ENCODE results near the gene NPTX1. TPM values are rescaled to one million over a fixed set of nuclear protein-coding genes. Genes with fewer than 3 reads are reported as not detected.

Gene NPTX1
- total and polyA plus RNA-seq, 5 donors, result 0.02 TPM; not detected in 4

DNA sequence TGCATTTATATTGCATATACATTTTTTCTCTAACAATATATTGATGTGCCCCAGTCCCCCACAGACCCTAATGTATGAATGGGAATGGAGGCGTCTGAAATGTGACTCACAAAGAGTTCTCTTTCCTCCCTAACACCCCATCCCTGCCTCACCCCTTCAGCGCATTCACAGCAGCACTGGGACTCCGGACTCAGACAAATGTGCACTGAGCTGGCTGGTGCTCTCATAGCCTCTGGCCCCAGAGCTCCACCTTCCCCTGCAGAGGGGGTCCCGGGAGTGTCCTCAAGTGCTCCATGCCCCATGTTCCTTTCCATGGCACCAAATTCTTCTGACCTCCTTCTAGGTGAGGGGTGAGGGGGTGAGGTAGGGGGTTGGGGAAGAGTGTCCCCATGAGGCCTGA is 20.6 kb downstream of the NPTX1 start:
- ATAC-seq (no peak), DNase-seq (peak in 2 of 3 donors; percentile 38 to 58)
- no peaks in the 10 kb centered on the region for H3K27me3 ChIP-seq (ENCODE audit: control insufficient read depth, insufficient read depth)
- peaks cover 4% of the 10 kb centered on the region for H3K4me1 ChIP-seq (ENCODE audit: control insufficient read depth, insufficient read depth, low read length)
- H3K4me3 ChIP-seq (ENCODE audit: low read length), result no peak overlapping the region
- 60% methylated on average over 4 of the region's 4 CpGs for WGBS
- H3K27ac ChIP-seq (ENCODE audit: low read length), result no peak overlapping the region
- intact Hi-C loops (cut with DNase I), result no loop called here
- H3K9me3 ChIP-seq (ENCODE audit: control insufficient read depth, low read length), result no peaks in the 10 kb centered on the region

DNA sequence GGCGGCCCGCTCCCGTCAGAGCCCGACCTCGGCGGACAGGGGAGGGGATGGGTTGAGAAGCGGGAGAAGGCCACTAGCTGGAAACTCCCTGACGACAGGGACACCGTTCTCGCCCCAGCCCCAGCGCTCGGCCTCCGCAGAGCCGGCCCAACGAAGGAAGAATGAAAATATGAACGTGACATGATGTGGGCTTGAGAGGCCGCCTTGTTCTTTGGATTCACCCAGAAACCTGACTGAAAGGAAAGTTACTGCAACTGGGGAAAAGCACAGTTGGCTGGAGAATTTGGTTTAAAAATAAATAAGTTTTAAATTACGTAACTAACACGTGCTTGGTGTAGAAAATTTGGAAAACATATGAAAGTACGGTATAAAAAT is 21.1 kb downstream of the NPTX1 start:
- Histone ChIP-seq H3K27me3 (ENCODE audit: control insufficient read depth, insufficient read depth) (no peaks in the 10 kb centered on the region), H3K4me3 (ENCODE audit: low read length) (peak overlapping the region; percentile 78), H3K27ac (ENCODE audit: low read length) (peak overlapping the region; percentile 97), H3K4me1 (ENCODE audit: control insufficient read depth, insufficient read depth, low read length) (peaks cover 4% of the 10 kb centered on the region), H3K9me3 (ENCODE audit: control insufficient read depth, low read length) (no peaks in the 10 kb centered on the region)
- DNase-seq (peak in 1 of 3 donors; percentile 74), ATAC-seq (peak; percentile 56 to 77)
- intact Hi-C loops (cut with DNase I), result no loop called here
- WGBS, result 7% methylated on average over 20 of the region's 20 CpGs

DNA sequence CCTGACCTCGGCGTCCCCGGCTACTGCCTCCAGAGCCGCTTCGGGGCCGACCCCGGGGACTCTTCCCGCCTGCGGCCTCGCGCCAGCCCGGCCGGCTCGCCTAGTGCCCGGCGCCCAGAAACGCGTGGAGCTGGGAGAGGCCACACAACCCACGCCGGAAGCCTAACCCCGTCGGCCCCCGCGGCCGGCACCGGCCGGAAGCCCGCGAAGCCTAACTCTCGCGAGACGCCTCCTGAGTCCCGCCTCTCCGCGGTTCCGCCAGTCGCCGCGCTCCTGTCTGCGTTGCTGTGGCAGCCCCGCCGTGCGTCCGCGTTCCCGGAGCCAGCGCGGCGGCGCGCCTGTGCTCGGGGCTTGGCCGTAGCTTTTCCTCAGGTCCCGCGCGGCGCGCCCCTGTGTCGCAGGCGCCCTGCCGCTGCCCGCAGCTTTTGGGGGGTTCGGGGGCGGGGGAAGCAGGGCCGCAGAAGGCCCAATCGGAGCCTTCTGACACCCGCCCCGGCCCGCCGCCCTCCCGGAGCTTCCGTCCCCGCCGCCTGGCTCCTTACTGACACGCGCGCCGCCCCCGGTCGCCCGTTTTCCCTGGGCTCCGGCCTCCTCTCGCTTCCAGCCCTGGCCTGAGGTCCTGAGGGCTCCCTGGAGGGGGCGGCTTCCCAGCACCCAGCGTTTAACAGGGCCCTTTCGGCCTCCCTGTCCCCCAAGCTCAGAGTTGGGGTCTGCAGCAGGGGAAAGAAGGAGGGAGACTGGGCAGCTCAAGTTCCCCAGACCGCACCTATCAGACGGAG is 21.7 kb downstream of the NPTX1 start:
- intact Hi-C loops (cut with DNase I), result no loop called here
- H3K9me3 ChIP-seq (ENCODE audit: control insufficient read depth, low read length), result no peaks in the 10 kb centered on the region

DNA sequence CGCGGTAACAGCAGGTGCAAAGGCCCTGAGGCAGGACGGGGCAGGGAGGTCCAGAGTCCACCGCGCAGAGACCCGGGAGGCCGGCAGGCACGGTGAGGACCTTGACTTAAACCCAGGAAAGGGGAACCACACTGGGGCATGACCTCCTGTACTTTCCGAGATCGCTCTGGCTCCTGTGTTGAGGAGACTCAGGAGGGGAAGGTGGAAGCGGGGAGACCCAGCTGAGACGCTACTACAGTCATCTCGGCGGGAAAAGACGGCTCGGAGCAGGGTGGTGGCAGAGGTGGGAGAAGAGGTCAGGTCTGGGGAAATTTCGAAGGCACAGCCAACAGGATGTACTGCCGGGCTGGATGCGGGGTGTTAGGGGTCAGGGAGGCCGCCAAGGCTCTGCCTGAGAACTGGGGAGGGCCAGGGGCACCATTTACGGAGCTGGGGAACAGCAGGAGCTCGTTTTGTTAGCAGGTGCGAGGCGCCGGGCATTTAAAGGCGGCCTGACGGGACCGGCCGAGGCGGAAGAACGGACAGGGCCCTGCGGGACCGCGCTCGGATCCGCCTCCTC is 22.3 kb downstream of the NPTX1 start:
- H3K9me3 ChIP-seq (ENCODE audit: control insufficient read depth, low read length), result no peaks in the 10 kb centered on the region
- peaks cover 4% of the 10 kb centered on the region for H3K4me1 ChIP-seq (ENCODE audit: control insufficient read depth, insufficient read depth, low read length)
- no peaks in the 10 kb centered on the region for H3K27me3 ChIP-seq (ENCODE audit: control insufficient read depth, insufficient read depth)
- ATAC-seq (no peak), DNase-seq (peak in 1 of 3 donors; percentile 53)
- peak overlapping the region; percentile 78 for H3K4me3 ChIP-seq (ENCODE audit: low read length)
- 33% methylated on average over 36 of the region's 36 CpGs for WGBS
- intact Hi-C loops (cut with DNase I), result no loop called here
- peak overlapping the region; percentile 74 for H3K27ac ChIP-seq (ENCODE audit: low read length)

More for the DNA sequence above, 21.7 kb downstream of the NPTX1 start:
- ATAC-seq, result peak; percentile 96 to 97
- Histone ChIP-seq H3K4me3 (ENCODE audit: low read length) (peak overlapping the region; percentile 78), H3K27me3 (ENCODE audit: control insufficient read depth, insufficient read depth) (no peaks in the 10 kb centered on the region), H3K4me1 (ENCODE audit: control insufficient read depth, insufficient read depth, low read length) (peaks cover 4% of the 10 kb centered on the region), H3K27ac (ENCODE audit: low read length) (peak overlapping the region; percentile 97)
- peak; percentile 98 to 99 (median 99) for DNase-seq
- under 1% methylated on average over 88 of the region's 88 CpGs for WGBS

DNA sequence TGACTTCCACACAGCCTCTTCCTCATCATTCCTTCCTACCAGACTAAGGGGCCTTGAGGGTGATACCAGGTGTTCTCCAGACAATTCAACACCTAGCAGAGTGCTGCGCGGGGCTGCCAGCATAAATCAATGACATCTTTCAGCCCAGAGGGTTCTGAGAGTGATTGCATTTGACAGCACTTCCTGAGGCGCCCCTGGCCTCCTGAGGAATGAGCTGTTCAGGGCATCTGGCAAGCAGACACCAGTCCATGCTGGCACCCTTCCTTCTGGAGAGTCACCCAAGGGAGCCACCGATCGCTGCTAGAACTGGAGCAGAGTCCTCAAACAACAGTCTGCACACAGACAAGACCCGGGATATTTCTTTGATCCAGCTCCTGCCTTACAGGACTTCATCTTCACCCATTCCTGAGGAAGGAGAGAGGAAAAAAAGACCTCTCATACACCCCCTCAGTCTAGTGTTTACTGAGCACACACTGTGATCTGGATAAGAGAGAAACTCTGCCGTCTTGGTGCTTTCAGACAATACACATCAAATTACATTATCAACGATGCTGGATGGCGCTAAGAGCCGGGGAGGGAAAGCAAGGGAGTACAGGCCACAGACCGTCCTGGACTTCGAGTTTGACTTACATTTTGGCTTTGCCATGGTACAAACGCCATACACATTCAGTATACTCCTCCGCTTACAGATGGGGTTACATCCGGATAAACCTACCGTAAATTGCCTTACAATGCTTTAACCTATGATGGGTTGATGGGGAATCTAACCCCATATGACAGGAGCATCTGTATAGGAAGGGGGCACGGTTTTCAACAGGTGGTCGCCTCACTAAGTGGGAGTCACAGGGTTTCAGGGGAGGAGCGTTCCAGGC is 23.0 kb downstream of the NPTX1 start:
- ATAC-seq (no peak), DNase-seq (peak in 1 of 3 donors; percentile 52)
- no peak overlapping the region for H3K4me3 ChIP-seq (ENCODE audit: low read length)
- intact Hi-C loops (cut with DNase I), result no loop called here
- no peaks in the 10 kb centered on the region for H3K9me3 ChIP-seq (ENCODE audit: control insufficient read depth, low read length)
- no peaks in the 10 kb centered on the region for H3K27me3 ChIP-seq (ENCODE audit: control insufficient read depth, insufficient read depth)
- no peak overlapping the region for H3K27ac ChIP-seq (ENCODE audit: low read length)
- peaks cover 4% of the 10 kb centered on the region for H3K4me1 ChIP-seq (ENCODE audit: control insufficient read depth, insufficient read depth, low read length)
- WGBS, result 81% methylated on average over 19 of the region's 19 CpGs

DNA sequence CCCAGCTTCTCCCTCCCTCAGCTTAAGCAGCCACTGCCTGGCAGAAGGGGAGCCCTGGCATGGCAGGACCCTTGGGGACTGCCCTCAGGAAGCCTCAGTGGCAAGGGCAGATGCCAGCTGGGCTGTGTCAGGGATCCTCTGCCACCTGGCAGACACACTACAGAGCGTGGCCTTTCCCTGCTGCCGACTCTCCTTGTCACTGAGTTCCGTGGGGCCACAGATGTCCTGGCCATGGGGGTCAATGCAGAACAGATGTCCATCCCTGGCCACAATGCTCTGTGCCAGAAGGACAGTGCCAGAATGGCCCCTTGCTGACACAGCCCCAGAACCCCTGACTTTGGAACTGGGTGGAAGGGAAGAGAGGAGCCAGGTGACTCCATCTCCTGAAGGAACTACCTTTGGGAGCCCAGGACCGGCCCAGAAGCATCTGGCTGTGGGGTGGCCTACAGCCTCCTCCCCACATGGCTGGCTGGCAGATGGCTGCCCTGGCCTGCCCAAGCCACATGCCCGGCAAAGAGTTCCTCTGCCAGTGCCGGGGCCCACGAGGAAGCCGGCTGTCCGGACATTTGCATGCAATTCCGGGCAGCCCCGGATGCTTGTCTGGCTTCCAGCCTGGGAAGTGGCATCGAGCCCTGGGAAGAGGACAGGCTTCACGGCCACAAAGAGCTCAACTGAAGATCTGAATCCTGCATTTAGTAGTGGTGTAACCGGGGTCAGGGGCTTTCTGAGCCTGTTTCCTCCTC is 24.1 kb downstream of the NPTX1 start:
- ATAC-seq (no peak), DNase-seq (peak in 1 of 3 donors; percentile 34)
- no peak overlapping the region for H3K27ac ChIP-seq (ENCODE audit: low read length)
- intact Hi-C loops (cut with DNase I), result no loop called here
- peaks cover 4% of the 10 kb centered on the region for H3K4me1 ChIP-seq (ENCODE audit: control insufficient read depth, insufficient read depth, low read length)
- H3K9me3 ChIP-seq (ENCODE audit: control insufficient read depth, low read length), result no peaks in the 10 kb centered on the region
- WGBS, result 79% methylated on average over 14 of the region's 14 CpGs
- no peaks in the 10 kb centered on the region for H3K27me3 ChIP-seq (ENCODE audit: control insufficient read depth, insufficient read depth)
- no peak overlapping the region for H3K4me3 ChIP-seq (ENCODE audit: low read length)

DNA sequence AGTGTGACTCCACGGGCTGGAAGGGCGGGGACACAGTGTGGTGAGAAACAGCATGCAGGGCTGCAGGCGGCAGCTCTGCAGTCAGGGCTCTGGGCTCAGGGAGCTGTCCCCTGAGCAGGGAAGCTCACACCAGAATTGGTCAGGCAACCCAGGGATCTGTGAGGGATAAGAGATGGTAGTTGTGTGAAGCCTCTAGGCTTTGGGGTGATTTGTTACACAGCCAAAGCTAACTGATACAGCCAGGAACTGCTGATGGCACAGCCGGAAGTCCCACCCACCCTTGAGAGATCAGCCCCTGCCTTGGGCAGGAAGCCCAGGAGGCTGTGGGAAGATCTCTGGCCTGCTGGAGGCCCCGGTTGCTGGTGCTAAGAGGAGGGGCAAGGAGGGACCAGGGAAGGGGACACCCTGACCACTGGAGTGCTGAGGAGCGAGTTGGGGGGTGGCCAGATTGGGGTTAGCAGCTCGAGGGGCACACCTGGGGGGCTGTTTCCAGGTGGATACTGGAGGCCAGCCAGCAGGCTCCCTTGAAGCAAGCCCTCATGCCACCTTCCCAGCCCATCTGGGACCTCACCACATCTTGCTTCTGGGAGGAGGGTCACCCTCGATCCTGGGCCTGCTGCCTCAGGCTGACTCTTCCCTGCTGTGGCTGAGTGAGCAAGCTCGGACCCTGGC is 25.2 kb downstream of the NPTX1 start:
- WGBS, result 80% methylated on average over 9 of the region's 9 CpGs
- DNase-seq, result peak in 1 of 3 donors; percentile 35
- Histone ChIP-seq H3K4me3 (ENCODE audit: low read length) (no peak overlapping the region), H3K27ac (ENCODE audit: low read length) (no peak overlapping the region), H3K27me3 (ENCODE audit: control insufficient read depth, insufficient read depth) (no peaks in the 10 kb centered on the region), H3K4me1 (ENCODE audit: control insufficient read depth, insufficient read depth, low read length) (peaks cover 4% of the 10 kb centered on the region), H3K9me3 (ENCODE audit: control insufficient read depth, low read length) (no peaks in the 10 kb centered on the region)
- ATAC-seq, result no peak
- intact Hi-C loops (cut with DNase I), result no loop called here

DNA sequence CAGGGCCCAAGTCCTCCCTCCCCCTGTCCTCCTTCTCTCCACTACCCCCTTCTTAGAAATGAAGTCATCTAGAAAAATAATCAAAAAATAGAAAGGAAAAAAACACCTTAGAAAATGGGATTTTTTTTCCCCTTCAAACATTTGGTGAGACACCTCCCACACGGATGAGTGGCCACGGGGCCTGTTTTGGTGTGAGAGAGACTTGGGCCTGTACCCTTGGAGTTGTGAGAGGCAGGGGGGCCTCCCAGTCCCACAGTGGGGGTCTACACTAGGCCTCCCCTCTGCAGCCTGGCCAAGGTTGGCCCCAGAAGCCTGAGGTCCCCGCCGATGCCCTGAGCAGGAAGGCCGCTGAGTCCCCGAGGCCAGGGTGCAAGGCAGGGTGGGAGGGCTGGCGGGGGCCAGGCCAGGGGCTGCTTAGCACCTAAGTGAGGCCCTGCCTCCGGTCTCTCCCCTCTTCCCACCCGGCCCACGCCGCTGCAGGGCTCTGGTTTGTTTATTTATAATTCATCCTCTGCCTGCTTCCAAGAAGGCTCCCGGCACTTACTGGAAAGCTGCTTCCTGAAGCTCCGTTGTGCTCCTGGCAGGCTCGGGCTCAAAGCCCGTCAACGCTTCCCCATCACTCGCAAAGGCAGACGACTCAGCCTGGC is 26.4 kb downstream of the NPTX1 start:
- Histone ChIP-seq H3K9me3 (ENCODE audit: control insufficient read depth, low read length) (no peaks in the 10 kb centered on the region), H3K27me3 (ENCODE audit: control insufficient read depth, insufficient read depth) (no peaks in the 10 kb centered on the region), H3K27ac (ENCODE audit: low read length) (no peak overlapping the region), H3K4me3 (ENCODE audit: low read length) (no peak overlapping the region), H3K4me1 (ENCODE audit: control insufficient read depth, insufficient read depth, low read length) (peaks cover 2% of the 10 kb centered on the region)
- peak in 1 of 3 donors; percentile 48 for DNase-seq
- ATAC-seq, result no peak
- 33% methylated on average over 18 of the region's 18 CpGs for WGBS
- intact Hi-C loops (cut with DNase I), result no loop called here

DNA sequence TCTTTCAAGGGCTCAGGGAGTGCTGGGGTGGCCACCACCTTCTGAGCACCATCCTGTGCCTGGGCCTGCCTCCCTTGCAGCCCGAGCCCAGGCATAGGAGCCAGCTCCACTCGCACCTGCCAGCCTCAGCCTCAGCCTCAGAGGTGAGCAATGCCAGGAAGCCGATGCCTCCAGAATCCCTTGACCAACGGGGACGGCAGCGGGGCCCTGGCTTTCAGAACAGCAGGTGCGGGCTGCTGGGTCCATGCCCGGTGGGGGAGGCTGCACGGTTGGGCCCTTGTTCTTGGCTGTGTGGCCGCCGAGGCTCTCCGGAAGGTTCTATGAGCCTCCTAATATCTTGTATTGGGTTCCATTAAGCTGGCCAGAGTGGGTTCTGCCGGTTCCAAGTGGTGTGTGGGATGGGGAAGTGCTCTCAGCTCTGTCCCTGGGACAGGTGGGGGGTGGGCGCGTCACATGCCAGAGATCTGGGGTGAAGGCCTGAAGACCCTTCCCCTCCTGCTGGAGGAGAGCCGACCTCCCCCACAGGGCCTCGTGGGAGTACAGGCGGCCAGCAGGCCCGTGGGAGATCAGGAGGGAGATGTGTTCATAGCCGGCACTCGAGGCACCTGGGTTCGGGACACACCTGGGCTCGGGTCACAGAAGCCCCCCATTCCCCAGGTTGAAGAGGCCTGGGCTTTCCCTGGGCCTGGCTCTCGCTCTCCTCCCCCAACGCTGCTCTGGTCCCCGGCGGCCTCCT is 27.0 kb downstream of the NPTX1 start:
- DNase-seq (peak in 1 of 3 donors; percentile 45), ATAC-seq (no peak)
- WGBS, result 80% methylated on average over 27 of the region's 27 CpGs
- intact Hi-C loops (cut with DNase I), result no loop called here
- H3K27me3 ChIP-seq (ENCODE audit: control insufficient read depth, insufficient read depth), result no peaks in the 10 kb centered on the region
- no peak overlapping the region for H3K27ac ChIP-seq (ENCODE audit: low read length)
- no peak overlapping the region for H3K4me3 ChIP-seq (ENCODE audit: low read length)
- H3K9me3 ChIP-seq (ENCODE audit: control insufficient read depth, low read length), result no peaks in the 10 kb centered on the region
- peaks cover 2% of the 10 kb centered on the region for H3K4me1 ChIP-seq (ENCODE audit: control insufficient read depth, insufficient read depth, low read length)
